22Rv1 (cell line): ENCODE results near the gene FAM227B.

ENCODE experiments used
- H3K27ac ChIP-seq: fragments of 450-650 bp; 2 replicates; pipeline ENCODE4 v1.5.1; 2017
- ZFX ChIP-seq: fragments of 450-650 bp; IDR thresholded peaks from 2 replicates; pipeline ENCODE4 v1.6.1; 2017; ENCODE audit warnings: antibody characterized with exemption, borderline replicate concordance
- TF ChIP-seq, protein P1 (sequence below): fragments of 450-650 bp; IDR thresholded peaks from 2 replicates; pipeline ENCODE4 v1.5.1; 2017; ENCODE audit warnings: mild to moderate bottlenecking

FAM227B gene

DNA sequence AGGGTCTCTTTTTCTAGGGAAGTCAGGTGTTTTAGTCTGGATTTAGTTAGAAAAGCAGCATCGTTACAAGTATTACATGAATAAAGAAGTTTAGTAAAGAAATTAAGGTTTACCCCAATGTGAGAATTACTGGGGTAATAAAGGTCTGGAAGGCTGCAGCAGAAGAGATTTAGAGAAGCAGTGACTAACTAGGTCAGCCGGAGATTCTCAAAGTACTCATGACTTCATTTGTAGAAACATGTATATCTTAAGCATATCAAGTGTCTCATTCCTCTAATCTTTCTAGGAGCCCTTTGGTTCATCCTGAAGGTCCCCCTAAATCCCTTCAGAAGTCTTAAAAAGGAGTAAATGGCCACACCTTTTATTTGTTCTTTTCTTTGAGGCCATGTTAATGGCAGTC, 26.3 kb upstream of the FAM227B start:
- TF ChIP-seq ZFX, result no peak
- TF ChIP-seq, protein P1, sequence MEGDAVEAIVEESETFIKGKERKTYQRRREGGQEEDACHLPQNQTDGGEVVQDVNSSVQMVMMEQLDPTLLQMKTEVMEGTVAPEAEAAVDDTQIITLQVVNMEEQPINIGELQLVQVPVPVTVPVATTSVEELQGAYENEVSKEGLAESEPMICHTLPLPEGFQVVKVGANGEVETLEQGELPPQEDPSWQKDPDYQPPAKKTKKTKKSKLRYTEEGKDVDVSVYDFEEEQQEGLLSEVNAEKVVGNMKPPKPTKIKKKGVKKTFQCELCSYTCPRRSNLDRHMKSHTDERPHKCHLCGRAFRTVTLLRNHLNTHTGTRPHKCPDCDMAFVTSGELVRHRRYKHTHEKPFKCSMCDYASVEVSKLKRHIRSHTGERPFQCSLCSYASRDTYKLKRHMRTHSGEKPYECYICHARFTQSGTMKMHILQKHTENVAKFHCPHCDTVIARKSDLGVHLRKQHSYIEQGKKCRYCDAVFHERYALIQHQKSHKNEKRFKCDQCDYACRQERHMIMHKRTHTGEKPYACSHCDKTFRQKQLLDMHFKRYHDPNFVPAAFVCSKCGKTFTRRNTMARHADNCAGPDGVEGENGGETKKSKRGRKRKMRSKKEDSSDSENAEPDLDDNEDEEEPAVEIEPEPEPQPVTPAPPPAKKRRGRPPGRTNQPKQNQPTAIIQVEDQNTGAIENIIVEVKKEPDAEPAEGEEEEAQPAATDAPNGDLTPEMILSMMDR, result no peak
- no peak overlapping the region for H3K27ac ChIP-seq

GRCh38 chr15:49645941-49646340, 25.3 kb upstream of the FAM227B start:
- TF ChIP-seq, protein P1, result no peak
- TF ChIP-seq ZFX, result no peak
- H3K27ac ChIP-seq, result no peak overlapping the region

DNA sequence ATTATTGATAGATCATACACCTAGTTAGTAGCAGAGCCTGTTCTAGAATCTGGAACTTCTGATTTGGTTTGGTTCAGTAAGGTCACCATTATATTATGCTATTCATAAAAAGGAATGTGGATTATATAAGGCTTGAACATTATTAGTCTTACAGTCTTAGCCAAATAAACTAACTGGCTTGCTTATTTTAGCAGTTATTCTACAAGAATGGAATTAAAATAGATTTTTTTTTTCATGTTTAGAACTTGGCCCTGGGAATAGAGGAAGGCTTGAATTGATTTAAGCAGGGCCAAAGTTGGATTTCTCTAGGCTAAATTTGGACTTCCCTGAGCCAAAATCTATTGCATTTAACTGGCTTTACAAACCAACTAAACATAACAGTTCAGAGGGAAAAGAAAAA, 24.7 kb upstream of the FAM227B start:
- no peak for TF ChIP-seq ZFX
- TF ChIP-seq, protein P1, result no peak
- no peak overlapping the region for H3K27ac ChIP-seq

- TF ChIP-seq, protein P1, result no peak
- TF ChIP-seq ZFX, result no peak
- no peak overlapping the region for H3K27ac ChIP-seq
Observed at GRCh38 chr15:49644364-49644794, 23.8 kb upstream of the FAM227B start.

DNA sequence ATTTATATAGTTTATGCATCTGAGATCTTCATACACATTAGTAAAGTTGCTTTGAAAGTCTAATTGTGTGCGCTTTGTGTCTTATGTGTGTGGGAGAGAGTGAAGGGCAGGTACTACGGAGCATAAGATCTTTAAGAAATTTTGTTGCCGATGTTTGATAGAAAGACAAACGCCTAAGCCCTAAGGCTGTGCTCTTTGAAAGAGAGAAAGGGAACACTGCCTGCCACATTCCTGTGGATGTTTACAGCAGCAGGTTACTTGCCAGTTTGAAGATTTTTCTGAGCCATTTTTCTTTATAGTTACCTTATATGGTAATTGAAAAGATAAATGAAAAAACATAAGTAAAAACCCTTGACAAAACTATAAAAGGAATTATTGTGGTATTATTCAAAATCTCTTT, 17.2 kb upstream of the FAM227B start:
- H3K27ac ChIP-seq, result no peak overlapping the region
- TF ChIP-seq, protein P1, result no peak
- TF ChIP-seq ZFX, result no peak

DNA sequence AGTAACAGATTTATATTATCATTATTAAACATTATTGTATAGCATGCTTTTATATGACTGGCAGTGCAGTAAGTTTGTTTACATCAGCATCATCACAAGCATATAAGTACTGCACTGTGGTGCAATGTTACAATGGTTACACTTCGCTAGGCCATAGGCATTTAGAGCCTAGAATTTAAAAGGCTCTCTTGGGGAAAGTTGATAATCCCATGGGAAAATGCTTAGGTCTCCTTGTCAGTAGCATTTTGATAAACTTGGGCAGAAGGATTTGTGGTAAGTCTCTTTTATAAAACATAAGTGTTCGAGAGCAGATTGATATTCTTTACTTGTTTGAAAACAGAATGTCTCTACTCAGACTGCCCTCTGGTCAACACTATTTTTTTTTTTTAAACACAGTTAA, 7.8 kb upstream of the FAM227B start:
- no peak for TF ChIP-seq ZFX
- TF ChIP-seq, protein P1, result no peak
- no peak overlapping the region for H3K27ac ChIP-seq

DNA sequence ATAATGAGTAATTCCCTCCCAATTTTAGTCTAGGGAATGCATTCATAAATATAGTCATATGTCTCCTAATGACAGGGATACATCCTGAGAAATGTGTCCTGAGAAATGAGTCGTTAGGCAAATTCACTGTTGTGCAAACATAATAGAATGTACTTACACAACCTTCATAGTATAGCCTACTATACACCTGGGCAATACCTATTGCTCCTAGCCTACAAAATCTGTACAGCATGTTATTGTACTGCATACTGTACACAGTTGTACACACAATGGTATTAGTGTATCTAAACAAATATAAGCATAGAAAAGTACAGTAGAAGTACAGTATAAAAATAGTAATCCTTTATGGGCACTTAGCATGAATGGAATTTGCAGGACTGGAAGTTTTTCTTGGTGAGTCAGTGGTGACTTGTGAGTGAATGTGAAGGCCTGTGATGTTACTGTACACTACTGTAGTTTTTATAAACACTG, 6.8 kb upstream of the FAM227B start:
- TF ChIP-seq, protein P1, result no peak
- TF ChIP-seq ZFX, result no peak
- H3K27ac ChIP-seq, result no peak overlapping the region
